Measurements from ENCODE around the gene BCR. TPM values are rescaled to one million over a fixed set of nuclear protein-coding genes. Genes with fewer than 3 reads are reported as not detected.

BCR gene
- total RNA-seq, 4 donors from 2014 or later = 72.8 to 87.8 (median 79.3) TPM

GRCh38 chr22:23238707-23239106, 58.4 kb downstream of the BCR start:
- WGBS = 92% methylated on average over 7 of the region's 9 CpGs
- Histone ChIP-seq H3K27ac (no peak overlapping the region), H3K36me3 (no peaks in the 10 kb centered on the region), H3K9me3 (no peaks in the 10 kb centered on the region), H3K27me3 (no peaks in the 10 kb centered on the region), H3K4me3 (no peak overlapping the region), H3K4me1 (peaks cover 31% of the 10 kb centered on the region)
- TF ChIP-seq, protein P1, sequence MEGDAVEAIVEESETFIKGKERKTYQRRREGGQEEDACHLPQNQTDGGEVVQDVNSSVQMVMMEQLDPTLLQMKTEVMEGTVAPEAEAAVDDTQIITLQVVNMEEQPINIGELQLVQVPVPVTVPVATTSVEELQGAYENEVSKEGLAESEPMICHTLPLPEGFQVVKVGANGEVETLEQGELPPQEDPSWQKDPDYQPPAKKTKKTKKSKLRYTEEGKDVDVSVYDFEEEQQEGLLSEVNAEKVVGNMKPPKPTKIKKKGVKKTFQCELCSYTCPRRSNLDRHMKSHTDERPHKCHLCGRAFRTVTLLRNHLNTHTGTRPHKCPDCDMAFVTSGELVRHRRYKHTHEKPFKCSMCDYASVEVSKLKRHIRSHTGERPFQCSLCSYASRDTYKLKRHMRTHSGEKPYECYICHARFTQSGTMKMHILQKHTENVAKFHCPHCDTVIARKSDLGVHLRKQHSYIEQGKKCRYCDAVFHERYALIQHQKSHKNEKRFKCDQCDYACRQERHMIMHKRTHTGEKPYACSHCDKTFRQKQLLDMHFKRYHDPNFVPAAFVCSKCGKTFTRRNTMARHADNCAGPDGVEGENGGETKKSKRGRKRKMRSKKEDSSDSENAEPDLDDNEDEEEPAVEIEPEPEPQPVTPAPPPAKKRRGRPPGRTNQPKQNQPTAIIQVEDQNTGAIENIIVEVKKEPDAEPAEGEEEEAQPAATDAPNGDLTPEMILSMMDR (IDR thresholded peaks at IDR 0.05) = no peak
- TF ChIP-seq POLR2AphosphoS5 (IDR thresholded peaks at IDR 0.05) (no peak), POLR2A (IDR thresholded peaks at IDR 0.05) (no peak), EP300 (IDR thresholded peaks at IDR 0.05) (no peak)
- DNase-seq (ENCODE audit: low spot score in 2 of 2) = no peak

GRCh38 chr22:23239429-23239828, 59.1 kb downstream of the BCR start:
- H3K4me3 ChIP-seq = no peak overlapping the region
- no peaks in the 10 kb centered on the region for H3K27me3 ChIP-seq
- no peak for DNase-seq (ENCODE audit: low spot score in 2 of 2)
- 89% methylated on average over 2 of the region's 2 CpGs for WGBS
- H3K9me3 ChIP-seq = no peaks in the 10 kb centered on the region
- H3K4me1 ChIP-seq = peaks cover 27% of the 10 kb centered on the region
- H3K36me3 ChIP-seq = no peaks in the 10 kb centered on the region
- no peak overlapping the region for H3K27ac ChIP-seq
- TF ChIP-seq, protein P1 (IDR thresholded peaks at IDR 0.05) = no peak
- TF ChIP-seq POLR2A (IDR thresholded peaks at IDR 0.05) (no peak), EP300 (IDR thresholded peaks at IDR 0.05) (no peak), POLR2AphosphoS5 (IDR thresholded peaks at IDR 0.05) (no peak)

GRCh38 chr22:23240639-23241389, 60.5 kb downstream of the BCR start:
- H3K27ac ChIP-seq = no peak overlapping the region
- H3K27me3 ChIP-seq = no peaks in the 10 kb centered on the region
- no peaks in the 10 kb centered on the region for H3K36me3 ChIP-seq
- no peak for DNase-seq (ENCODE audit: low spot score in 2 of 2)
- H3K4me3 ChIP-seq = no peak overlapping the region
- 72% methylated on average over 11 of the region's 13 CpGs for WGBS
- H3K9me3 ChIP-seq = no peaks in the 10 kb centered on the region
- peaks cover 34% of the 10 kb centered on the region for H3K4me1 ChIP-seq
- TF ChIP-seq EP300 (IDR thresholded peaks at IDR 0.05) (no peak), POLR2AphosphoS5 (IDR thresholded peaks at IDR 0.05) (no peak), POLR2A (IDR thresholded peaks at IDR 0.05) (no peak)
- TF ChIP-seq, protein P1 (IDR thresholded peaks at IDR 0.05) = peak in 1 of 2 donors; percentile 7

GRCh38 chr22:23241562-23242472, 61.5 kb downstream of the BCR start:
- Histone ChIP-seq H3K27me3 (no peaks in the 10 kb centered on the region), H3K4me3 (no peak overlapping the region), H3K9me3 (no peaks in the 10 kb centered on the region), H3K36me3 (no peaks in the 10 kb centered on the region), H3K4me1 (peaks cover 25% of the 10 kb centered on the region), H3K27ac (no peak overlapping the region)
- DNase-seq (ENCODE audit: low spot score in 2 of 2) = no peak
- WGBS = 87% methylated on average over 8 of the region's 8 CpGs
- TF ChIP-seq EP300 (IDR thresholded peaks at IDR 0.05) (no peak), POLR2AphosphoS5 (IDR thresholded peaks at IDR 0.05) (no peak), POLR2A (IDR thresholded peaks at IDR 0.05) (no peak)
- TF ChIP-seq, protein P1 (IDR thresholded peaks at IDR 0.05) = no peak

- no peak overlapping the region for H3K27ac ChIP-seq
Observed at GRCh38 chr22:23242473-23243001, 62.2 kb downstream of the BCR start.

More at GRCh38 chr22:23242473-23243001, 62.2 kb downstream of the BCR start:
- Histone ChIP-seq H3K27me3 (no peaks in the 10 kb centered on the region), H3K9me3 (no peaks in the 10 kb centered on the region), H3K36me3 (no peaks in the 10 kb centered on the region), H3K4me3 (no peak overlapping the region), H3K4me1 (peaks cover 17% of the 10 kb centered on the region)
- TF ChIP-seq POLR2AphosphoS5 (IDR thresholded peaks at IDR 0.05) = no peak
- TF ChIP-seq POLR2A (IDR thresholded peaks at IDR 0.05) = no peak
- TF ChIP-seq EP300 (IDR thresholded peaks at IDR 0.05) = no peak
- TF ChIP-seq, protein P1 (IDR thresholded peaks at IDR 0.05) = no peak
- no peak for DNase-seq (ENCODE audit: low spot score in 2 of 2)
- WGBS = 79% methylated on average over 10 of the region's 10 CpGs

All from suprapubic skin (tissue), 4 donors.